ENCODE measurements around the gene AQP12A.

DNA sequence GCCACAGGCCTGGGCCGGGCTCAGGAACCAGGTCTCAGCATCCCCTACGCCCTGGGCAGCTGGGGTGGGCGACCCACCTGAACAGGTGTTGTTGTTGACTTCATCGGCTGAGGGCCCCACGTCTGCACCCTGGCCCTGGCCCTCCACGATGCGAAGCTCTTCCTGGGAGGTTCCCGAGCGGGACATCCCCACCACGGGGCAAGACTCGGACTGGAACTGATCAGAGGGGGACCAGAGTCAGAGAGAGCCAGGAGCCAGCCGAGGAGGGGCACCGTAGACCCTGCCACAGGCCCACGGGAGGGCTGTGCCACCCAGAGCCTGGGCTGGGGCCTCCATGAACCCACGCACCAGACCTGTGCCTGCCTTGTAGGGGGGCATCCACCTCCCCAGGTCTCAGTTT is 54.3 kb downstream of the AQP12A start:
- TF ChIP-seq, protein P1, sequence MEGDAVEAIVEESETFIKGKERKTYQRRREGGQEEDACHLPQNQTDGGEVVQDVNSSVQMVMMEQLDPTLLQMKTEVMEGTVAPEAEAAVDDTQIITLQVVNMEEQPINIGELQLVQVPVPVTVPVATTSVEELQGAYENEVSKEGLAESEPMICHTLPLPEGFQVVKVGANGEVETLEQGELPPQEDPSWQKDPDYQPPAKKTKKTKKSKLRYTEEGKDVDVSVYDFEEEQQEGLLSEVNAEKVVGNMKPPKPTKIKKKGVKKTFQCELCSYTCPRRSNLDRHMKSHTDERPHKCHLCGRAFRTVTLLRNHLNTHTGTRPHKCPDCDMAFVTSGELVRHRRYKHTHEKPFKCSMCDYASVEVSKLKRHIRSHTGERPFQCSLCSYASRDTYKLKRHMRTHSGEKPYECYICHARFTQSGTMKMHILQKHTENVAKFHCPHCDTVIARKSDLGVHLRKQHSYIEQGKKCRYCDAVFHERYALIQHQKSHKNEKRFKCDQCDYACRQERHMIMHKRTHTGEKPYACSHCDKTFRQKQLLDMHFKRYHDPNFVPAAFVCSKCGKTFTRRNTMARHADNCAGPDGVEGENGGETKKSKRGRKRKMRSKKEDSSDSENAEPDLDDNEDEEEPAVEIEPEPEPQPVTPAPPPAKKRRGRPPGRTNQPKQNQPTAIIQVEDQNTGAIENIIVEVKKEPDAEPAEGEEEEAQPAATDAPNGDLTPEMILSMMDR (IDR thresholded peaks at IDR 0.05; ENCODE audit: borderline replicate concordance, extremely low read depth, low read length, poor library complexity, severe bottlenecking): no peak
- no peak for TF ChIP-seq EZH2 (IDR thresholded peaks at IDR 0.05; ENCODE audit: borderline replicate concordance, low read depth, low read length, severe bottlenecking)
